T-helper 2 cell treated with Interferon-gamma antibody and Interleukin-4, amounts not matched to agents 100 ng/mL and 5 ng/mL, for 36 hours (primary cell): Measurements from ENCODE around the gene CCDC110. TPM values are rescaled to one million over a fixed set of nuclear protein-coding genes. Genes with fewer than 3 reads are reported as not detected.

Experiments
- intact Hi-C: fragments of 100-400 bp; cut with micrococcal nuclease; formaldehyde crosslinking; loops from one replicate; pipeline ENCODE4 v1.15.1; 2023
- total RNA-seq: library from RNA; stranded (reverse); gene quantifications from 2 replicates; pipeline ENCODE4 v1.2.3, GENCODE V29; 2022

CCDC110 gene
- total RNA-seq, 1 donor from 2014 or later: not detected

DNA sequence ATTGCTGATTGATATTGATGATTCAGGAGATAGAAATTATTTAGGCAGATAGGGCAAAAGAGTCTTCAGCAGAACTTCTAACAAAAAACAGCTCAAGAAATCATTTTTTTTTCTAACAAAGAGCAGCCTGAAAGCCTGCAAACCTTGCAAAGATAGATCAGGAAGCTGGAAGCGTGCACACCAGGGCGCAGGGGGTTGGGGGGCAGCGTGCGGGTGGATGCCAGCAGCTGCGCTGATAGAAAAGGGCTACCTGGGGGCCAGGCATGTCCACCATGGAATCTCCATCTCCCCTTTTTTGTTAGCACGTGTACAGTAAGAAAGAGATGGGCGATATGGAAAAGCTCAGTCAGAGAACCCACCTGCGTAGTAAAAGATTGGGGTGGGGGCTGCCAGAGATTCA is 1.7 kb upstream of the CCDC110 start:
- intact Hi-C loops: loop anchor here (5.0 kb wide), 1 partner anchor 646 kb away; the partner anchor contains the start of gene ACSL1

DNA sequence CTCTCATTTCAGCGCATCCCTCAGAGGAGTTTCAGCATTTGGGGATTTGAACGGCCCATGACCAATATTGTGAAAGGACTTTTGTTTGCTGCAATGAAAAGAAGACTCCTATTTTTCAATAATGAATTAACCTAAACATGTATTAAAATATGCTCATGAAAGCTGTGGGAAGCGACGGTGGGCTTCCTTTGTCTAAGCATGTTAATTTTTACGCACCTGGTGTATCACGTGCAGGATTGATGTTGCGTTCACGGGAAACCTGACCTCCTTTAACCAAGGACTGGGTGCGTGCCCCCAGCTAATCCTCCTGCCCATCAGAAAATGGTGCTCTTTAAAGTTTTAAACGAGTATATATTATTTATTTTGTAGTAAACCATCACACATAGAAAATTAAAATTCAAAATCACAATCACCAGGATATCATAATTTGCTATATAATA is 590 bp upstream of the CCDC110 start:
- intact Hi-C loops: loop anchor here (5.0 kb wide), 1 partner anchor 645 kb away; the partner anchor contains the start of gene ACSL1

DNA sequence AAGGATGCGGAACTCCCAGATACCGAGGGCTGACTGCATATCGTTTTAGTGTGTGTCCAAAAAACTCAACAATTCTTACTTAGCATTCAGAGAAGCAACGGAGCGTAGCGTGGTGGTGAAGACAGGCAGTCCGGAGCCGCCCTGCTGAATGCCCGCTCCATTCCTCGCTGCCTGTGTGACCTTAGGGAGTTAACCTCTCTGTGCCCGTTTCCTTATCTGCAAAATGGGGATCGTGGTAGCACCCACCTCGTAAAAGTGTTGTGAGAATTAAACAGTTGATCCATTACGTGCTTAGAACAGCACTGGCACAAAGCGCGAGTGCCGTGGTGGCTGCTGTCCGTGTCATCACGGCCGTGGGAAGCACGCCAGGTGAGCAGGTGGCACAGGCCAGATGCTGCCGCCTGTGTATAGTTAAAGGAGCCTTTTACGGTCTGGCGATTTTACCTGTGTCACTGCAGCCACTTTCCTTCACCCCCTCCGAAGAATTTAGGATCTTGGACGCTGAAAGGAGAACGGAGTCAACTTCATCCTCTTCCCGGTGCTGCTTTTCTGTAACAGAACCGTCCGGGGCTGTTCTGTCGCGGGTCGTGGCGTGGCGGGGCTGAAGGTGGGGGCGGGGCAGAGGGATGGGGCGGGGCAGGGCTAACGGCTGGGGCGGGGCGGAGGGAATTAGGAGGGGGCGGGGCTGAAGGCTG is 885 bp downstream of the CCDC110 start:
- intact Hi-C loops: loop anchor here (1.0 to 5.0 kb wide), 7 partner anchors 45 to 1966 kb away; partner anchors contain the start of genes ACSL1, ANKRD37, CASP3 and PRIMPOL

DNA sequence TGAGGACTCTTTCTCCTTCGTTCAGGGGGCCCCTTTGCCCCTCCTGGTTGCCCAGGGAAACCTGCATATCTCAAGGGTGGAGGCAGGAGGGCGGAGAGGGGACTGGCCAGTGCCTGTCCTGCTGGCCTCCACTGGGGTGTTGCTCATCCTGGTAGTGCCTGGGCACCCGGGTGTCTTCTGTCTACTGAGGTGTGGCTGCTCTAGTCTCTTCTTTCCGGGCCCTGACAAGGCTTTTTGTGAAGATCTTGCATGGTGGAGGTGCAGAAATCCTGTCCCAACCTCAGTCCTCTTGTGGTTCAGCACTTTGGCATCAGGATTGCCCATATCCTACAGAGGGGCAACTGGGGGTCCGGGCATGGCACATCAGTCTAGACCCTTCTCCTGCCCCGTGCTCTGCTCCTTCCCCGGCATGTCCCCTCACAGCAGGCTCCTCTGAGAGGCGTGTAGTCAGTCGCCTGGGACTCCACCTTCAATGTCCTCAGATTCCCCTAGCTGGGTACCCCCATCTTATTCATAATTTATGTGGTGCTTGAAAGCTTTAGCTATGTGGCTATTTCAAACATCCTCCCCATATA is 1.9 kb downstream of the CCDC110 start:
- intact Hi-C loops: loop anchor here (2.0 to 5.0 kb wide), 2 partner anchors 642 to 821 kb away; partner anchors contain the start of genes ACSL1, CASP3 and PRIMPOL

DNA sequence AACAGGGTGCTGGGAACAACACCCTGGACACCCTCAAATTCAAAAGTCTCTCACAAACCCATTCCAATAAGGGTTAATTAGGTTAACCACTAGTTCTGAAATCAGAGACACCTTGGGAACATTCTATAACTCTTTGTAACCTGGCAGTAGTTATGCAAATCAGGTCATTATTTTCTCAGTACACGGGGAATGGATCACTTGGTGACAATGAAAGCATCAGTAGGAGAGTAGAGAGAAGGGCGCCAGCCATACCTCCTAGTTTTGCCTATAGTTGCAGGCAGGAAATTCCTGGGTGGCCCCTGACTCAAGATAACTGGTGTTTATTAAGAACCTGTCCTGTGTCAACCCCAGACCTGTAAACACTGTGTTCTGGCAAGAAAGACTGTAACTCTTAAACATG is 2.5 kb downstream of the CCDC110 start:
- intact Hi-C loops: no loop called here

DNA sequence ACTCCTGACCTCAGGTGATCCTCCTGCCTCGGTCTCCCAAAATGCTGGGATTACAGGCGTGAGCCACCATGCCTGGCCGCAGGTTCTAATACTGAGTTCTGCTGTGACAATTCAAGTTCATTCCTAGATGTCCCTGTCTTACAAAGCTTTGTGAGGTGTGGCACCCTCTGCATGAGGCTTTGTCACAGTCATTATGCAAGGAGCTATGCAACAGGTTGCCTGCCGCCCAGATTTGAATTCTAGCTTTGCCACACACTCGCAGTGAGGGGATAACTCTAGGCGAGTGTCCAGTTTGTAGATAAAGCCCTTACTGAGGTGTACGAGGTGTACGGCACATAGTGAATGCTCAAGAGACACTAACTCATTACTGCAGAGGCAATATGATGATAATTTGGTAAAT is 3.5 kb downstream of the CCDC110 start:
- intact Hi-C loops: no loop called here

DNA sequence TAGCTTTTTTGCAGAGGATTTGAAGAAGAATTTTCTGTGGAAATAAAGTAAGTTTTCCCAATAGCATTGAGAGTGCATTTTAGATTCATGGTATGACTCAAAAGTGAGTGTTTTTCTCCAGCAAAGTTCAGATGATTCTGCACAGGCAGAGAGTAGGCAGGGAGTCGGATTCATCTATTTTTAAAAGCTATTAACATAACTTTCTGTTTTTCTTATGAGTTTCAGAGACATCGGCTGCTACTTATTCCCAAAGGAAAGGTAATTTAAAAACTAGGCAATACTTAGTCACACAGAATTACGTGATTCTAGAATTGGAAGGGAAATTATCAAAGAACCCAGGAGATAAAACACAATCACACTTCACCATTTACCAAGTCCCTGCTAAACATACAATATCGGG is 4.4 kb downstream of the CCDC110 start:
- intact Hi-C loops: no loop called here

DNA sequence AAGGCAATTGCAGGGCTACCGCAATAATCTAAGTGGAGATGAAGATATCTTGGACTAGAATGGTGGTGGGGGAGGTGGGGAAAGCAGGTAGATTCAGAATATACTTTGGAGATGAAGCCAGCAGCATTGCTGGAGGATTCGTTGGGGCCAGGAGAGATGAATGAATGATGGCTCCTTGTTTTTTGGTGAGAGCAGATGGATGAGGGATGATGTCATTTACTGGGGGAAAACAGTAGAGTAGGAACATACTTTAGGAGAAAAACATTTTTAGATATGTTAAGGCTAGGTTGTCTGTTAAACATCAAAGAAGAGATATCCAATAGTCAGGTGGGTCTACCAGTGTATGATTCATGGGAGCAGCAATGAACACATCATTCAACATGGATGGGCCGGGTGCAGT is 5.8 kb downstream of the CCDC110 start:
- intact Hi-C loops: no loop called here

DNA sequence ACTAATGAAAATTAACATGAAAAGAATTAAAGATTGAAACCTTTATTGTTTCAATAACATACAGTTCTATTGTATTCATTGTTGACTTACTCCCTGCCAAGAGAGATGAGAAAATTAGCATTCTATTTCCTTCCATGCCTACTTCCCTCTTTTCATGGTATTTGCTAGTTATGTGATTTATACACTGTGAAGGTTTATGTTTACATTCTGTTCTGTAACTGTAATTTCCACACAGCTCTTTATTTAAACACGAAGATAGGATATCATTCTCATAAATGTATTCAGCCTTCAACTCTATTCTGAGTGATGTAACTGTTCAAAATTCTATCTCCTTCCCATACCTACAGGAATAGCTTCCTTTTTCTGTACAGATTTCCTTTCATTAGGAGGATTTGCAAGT is 6.6 kb downstream of the CCDC110 start:
- intact Hi-C loops: no loop called here

DNA sequence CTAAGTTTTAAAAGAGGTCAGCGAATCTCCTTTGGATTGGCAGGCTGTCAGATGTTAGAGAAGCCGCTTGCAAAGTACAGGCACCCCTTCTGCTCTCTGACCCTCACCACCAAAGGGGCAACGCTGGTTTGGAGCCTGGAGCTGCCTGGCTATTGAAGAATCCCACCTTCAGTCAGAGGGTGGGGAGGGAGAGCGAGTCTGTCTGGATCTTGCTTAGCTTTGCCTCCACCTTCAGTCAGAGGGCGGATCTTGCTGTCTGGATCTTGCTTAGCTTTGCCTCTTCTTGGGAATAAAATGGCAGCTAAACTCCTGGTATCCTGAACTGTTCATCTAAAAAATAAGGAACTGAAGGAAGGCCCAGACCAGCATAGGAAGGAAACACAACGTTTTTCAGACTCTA is 7.3 kb downstream of the CCDC110 start:
- intact Hi-C loops: no loop called here

DNA sequence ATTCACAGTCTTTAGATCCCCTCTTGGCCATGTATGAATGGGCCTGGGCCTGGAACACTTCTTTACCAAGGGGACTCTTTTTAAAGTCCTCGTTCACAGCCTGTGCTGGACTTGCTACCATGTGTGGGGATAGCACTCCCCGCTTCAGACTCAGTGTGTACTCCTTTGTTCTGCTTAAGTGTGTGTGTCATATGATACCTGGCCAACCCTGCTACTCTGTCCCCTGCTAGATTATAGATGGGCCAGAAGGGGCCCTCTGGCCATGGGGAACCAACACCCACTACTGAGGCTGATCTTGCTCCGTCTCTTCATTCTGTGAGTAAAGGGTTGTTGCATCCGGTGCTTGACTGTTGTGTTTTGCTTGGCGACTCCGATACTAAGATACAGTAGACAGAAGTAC is 8.0 kb downstream of the CCDC110 start:
- intact Hi-C loops: no loop called here

DNA sequence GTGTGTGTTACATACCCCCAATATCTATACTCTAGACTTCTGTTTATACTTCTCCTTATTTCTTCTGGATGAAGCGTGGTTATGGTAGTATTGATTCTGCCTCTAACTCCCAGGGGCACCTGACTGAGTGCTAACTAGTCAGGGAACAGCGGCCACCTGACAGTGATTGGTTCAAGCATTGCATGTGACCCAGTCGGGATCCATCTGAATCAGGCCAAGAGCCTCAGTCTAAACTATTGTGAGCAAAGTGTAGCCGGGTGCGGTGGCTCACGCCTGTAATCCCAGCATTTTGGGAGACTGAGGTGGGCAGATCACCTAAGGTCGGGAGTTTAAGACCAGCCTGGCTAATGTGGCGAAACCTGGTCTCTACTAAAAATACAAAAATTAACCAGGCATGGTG is 10.0 kb downstream of the CCDC110 start:
- intact Hi-C loops: no loop called here

DNA sequence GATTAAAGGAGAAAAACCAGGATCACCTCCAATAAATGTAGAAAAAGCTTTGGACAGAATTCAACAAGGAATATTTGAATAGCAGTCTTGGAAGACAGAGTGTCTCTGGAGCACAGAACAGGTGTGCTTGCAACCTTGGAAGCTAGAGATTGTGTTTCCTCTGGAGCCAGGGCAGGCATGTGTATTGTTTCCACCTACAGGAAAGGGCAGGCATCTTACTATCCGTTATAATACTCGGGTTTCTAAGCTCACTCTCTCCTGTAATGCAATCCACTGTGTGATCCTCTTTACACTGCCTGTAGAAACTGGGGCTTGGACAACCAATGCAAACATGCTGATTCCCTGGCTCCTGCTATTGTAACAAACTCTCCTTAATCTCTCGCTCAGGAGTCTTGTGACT is 14.4 kb downstream of the CCDC110 start:
- intact Hi-C loops: no loop called here

DNA sequence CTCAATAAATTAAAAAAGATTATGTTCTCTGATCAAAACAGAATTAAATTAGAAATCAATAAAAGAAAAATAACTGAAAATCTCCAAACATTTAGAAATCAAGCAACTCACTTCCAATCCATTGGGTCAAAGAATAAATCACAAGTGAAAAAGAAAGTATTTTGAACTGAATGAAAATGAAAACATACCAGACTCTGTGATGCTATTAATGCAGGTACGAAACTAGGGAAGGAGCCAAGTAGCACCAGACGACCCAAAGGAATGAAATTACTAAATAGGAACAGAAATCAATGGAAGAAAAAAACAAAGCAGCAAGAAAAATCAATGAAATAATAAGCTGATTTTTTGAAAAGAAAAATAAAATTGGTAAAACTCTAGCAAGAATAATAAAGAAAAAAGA is 15.4 kb downstream of the CCDC110 start:
- intact Hi-C loops: no loop called here

DNA sequence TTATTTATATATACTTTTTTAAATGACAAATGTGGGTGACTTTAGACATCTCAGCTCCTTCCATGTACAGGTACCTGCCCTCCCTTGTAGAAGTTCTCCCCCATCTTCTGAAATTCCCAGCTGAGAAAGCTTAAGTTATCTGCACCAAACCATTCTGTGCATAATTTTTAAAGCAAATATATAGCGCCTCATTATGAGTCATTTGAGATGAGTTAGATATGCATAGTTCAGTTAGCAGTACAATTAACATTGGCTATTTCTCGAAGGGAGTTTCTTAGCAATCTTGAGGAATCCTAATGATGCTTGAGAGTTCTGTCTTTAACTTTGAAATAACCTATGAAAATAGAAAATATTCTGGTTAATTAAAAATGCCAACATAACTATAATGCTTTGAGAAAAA is 26.3 kb downstream of the CCDC110 start:
- intact Hi-C loops: no loop called here

DNA sequence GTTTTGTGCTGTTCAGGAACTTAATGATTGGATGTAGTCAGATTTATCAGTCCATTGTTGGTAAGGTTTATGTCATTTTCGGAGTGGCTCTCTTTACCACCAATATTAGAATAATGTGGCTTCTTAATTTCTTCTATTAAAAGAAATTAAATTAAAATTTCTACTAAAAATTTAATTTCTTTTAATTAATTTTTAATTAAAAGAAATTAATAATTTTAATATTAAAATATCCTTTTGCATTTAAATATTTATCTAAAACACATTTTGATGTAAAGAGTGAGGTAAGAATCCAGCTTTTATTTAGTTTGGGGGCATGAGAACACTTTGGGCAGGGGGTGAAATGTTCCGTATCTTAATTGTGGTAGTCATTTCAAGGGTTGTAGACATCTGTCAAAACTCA is 30.1 kb downstream of the CCDC110 start:
- intact Hi-C loops: no loop called here

DNA sequence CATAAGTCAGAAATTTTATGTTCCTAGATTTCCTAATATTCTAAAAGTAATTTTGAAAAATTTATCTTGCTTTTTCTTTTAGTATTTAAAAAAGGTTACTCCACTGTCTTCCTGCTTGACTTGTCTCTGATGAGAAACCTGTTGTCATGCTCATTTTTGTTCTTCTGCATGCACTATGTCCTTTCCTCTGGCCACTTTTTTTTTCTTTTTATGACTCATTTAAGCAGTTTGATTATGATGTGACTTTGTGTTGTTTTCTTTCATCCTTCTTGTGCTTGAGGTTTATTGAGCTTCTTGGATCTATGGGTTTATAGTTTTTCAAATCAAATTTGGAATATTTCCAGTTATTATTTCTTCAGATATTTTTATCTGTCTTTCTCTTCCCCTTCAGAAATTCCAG is 33.7 kb downstream of the CCDC110 start:
- intact Hi-C loops: no loop called here

DNA sequence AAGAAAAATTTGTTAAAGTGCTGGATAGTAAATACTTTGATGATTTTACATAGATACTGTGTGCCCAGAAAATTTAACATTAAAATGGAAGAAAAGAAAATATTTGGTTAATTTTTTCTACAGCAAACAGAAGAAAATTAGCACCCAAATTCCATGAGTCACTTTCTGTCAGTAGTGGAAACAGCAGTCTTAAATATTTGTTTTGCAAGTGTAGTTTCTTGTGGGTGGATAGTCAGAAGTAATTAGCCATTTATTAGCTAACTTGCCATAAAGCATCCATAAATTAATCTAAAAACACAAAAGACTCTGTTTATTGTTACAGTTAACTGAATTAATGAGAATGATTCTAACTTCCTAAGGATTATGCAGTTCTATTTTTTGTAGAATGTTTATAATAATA is 36.1 kb downstream of the CCDC110 start:
- intact Hi-C loops: no loop called here

DNA sequence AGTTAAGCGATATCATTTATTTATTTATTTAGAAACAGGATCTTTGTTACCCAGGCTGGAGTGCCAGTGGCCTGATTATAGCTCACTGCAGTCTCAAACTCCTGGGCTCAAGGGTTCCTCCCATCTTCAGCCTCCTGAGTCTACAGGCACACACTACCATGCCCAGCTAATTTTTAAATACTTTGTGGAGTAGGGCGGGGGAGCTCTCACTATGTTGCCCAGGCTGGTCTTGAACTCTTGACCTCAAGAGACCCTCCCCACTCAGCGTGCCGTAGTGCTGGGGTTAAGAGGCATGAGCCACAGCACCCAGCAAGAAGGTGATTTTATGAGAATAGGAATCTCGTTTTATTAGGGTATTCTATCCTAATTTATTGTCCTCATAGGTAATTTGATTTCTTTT is 41.9 kb downstream of the CCDC110 start:
- intact Hi-C loops: loop anchor here (5.0 to 10.0 kb wide), 4 partner anchors 168 to 1985 kb away; partner anchors contain the start of genes ACSL1 and CDKN2AIP

DNA sequence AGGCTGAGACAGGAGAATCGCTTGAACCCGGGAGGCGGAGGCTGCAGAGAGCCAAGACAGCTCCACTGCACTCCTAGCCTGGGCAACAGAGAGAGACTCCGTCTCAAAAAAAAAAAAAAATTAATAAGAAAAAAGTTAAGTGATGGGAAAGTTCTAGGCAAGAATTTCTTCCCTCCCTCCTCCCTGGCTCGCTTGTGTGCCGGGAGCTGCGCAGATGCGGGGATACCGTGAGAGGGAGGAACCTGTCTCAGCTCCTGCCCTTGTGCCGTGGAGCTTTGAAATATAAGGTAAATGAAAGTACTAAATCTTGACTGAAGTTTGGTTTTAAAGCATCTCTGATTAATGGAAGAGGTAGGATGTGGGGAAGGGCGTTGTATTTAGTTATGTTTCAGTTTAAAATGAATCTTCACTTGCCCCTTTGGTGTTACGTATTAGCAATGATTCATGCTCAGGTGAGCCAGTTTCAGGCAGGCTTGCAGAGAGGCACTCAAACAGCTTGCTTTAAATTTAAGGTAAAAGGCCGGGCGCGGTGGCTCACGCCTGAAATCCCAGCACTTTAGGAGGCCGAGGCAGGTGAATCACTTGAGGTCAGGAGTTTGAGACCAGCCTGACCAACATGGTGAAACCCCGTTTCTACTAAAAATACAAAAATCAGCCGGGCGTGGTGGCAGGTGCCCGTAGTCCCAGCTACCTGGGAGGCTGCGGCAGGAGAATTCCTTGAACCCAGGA is 44.4 kb downstream of the CCDC110 start:
- intact Hi-C loops: loop anchor here (1.0 to 10.0 kb wide), 5 partner anchors 170 to 1982 kb away; partner anchors contain the start of genes ACSL1, CDKN2AIP and SNX25

DNA sequence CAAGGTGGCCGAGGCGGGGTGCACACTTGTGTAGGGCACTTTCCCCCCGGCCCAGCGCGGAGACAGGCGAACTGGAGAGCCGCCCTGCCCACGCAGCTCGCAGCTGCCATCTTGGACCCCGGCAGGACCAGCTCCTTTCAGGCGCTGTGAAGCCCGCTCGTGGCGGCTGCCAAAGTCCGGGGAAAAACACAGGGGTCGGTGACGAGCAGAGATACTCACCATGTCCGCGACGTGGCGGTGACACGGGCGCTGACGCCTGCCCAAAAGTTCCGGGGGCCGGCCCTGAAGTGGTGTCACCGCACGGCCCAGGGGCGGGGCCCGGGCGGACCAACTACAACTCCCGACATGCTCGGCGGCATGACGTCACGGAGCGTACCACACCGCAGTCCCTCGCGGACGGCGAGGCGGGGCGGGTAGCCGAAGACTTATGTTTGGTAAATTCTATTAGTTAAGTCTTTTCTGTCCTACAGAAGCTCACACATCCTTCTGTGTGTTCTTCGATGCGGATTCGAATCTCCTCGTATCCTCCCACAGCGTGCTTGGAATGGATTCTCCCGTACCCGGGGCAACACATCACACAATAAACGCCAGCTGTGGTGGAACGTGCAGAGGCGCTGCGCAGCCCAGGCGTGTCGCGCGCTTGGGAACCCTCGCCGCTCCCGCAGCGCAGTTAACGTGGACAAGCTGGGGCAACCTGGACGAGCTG is 45.7 kb downstream of the CCDC110 start, which contains the start of gene UFSP2:
Gene UFSP2 (minus strand): TSS at position 318 of the 706 bp plus-strand sequence. CDS start 96 bp downstream, at position 222.
- intact Hi-C loops: loop anchor here (1.0 to 10.0 kb wide), 8 partner anchors 29 to 1981 kb away; partner anchors contain the start of genes ACSL1, ANKRD37, CCDC110 and CDKN2AIP
